HUES48 (cell line): ENCODE results near the gene DAB2IP.
"Not testable (repeated sequence)": the region's sequence is repeated elsewhere in the genome, so short reads cannot be mapped to it uniquely, and the experiment has no call there.

Experiments
- H3K27ac ChIP-seq: one replicate; pipeline ENCODE4 v1.7.0; 2013; ENCODE audit warnings: low read depth, low read length, inconsistent platforms
- H3K27me3 ChIP-seq: 2 replicates; pipeline ENCODE4 v1.6.1; 2013; ENCODE audit warnings: mild to moderate bottlenecking, low read length; ENCODE audit not compliant: control insufficient read depth, insufficient read depth
- H3K36me3 ChIP-seq: 2 replicates; pipeline ENCODE4 v1.6.1; 2013; ENCODE audit warnings: low read length; ENCODE audit not compliant: control insufficient read depth, insufficient read depth
- H3K4me1 ChIP-seq: 2 replicates; pipeline ENCODE4 v1.6.1; 2013; ENCODE audit warnings: mild to moderate bottlenecking, low read length; ENCODE audit not compliant: control insufficient read depth, insufficient read depth
- H3K4me3 ChIP-seq: 2 replicates; pipeline ENCODE4 v1.5.1; 2013; ENCODE audit warnings: mild to moderate bottlenecking, low read depth, low read length
- H3K9ac ChIP-seq: 2 replicates; pipeline ENCODE4 v1.6.1; 2013; ENCODE audit warnings: mild to moderate bottlenecking, low read depth, low read length, moderate library complexity
- H3K9me3 ChIP-seq: 2 replicates; pipeline ENCODE4 v1.6.1; 2013; ENCODE audit warnings: low read length; ENCODE audit not compliant: control insufficient read depth, insufficient read depth

Gene DAB2IP

GRCh38 chr9:121794334-121794733 is 142.9 kb downstream of the DAB2IP start:
- not testable (repeated sequence) for H3K4me3 ChIP-seq, H3K9me3 ChIP-seq, H3K36me3 ChIP-seq, H3K27ac ChIP-seq, H3K4me1 ChIP-seq, H3K27me3 ChIP-seq, H3K9ac ChIP-seq

GRCh38 chr9:121797081-121797480 is 145.6 kb downstream of the DAB2IP start:
- no peak overlapping the region for H3K4me3 ChIP-seq
- no peaks in the 10 kb centered on the region for H3K27me3 ChIP-seq
- no peaks in the 10 kb centered on the region for H3K9me3 ChIP-seq
- no peak overlapping the region for H3K9ac ChIP-seq
- no peaks in the 10 kb centered on the region for H3K36me3 ChIP-seq
- no peak overlapping the region for H3K27ac ChIP-seq
- no peaks in the 10 kb centered on the region for H3K4me1 ChIP-seq

- Histone ChIP-seq H3K9me3 (no peaks in the 10 kb centered on the region), H3K36me3 (no peaks in the 10 kb centered on the region), H3K4me3 (no peak overlapping the region), H3K4me1 (no peaks in the 10 kb centered on the region), H3K9ac (no peak overlapping the region), H3K27me3 (no peaks in the 10 kb centered on the region), H3K27ac (no peak overlapping the region)
These were observed 147.5 kb downstream of the DAB2IP start for GRCh38 chr9:121798941-121799340.

- no peak overlapping the region for H3K27ac ChIP-seq
- H3K9me3 ChIP-seq, result 0 out of 2 replicates have a peak, but pooled peaks cover 6% of the 10 kb centered on the region
- H3K9ac ChIP-seq, result no peak overlapping the region
- H3K4me3 ChIP-seq, result no peak overlapping the region
- H3K27me3 ChIP-seq, result no peaks in the 10 kb centered on the region
- no peaks in the 10 kb centered on the region for H3K4me1 ChIP-seq
- H3K36me3 ChIP-seq, result no peaks in the 10 kb centered on the region
These were observed 148.9 kb downstream of the DAB2IP start for GRCh38 chr9:121800376-121800775.

- Histone ChIP-seq H3K9me3 (0 out of 2 replicates have a peak, but pooled peaks cover 6% of the 10 kb centered on the region), H3K27me3 (no peaks in the 10 kb centered on the region), H3K27ac (no peak overlapping the region), H3K36me3 (no peaks in the 10 kb centered on the region), H3K4me1 (no peaks in the 10 kb centered on the region), H3K4me3 (no peak overlapping the region), H3K9ac (no peak overlapping the region)
These were observed 150.1 kb downstream of the DAB2IP start for GRCh38 chr9:121801579-121801978.

- H3K27ac ChIP-seq, result no peak overlapping the region
- H3K9ac ChIP-seq, result no peak overlapping the region
- H3K4me1 ChIP-seq, result no peaks in the 10 kb centered on the region
- no peaks in the 10 kb centered on the region for H3K27me3 ChIP-seq
- no peaks in the 10 kb centered on the region for H3K36me3 ChIP-seq
- H3K9me3 ChIP-seq, result 0 out of 2 replicates have a peak, but pooled peaks cover 6% of the 10 kb centered on the region
- no peak overlapping the region for H3K4me3 ChIP-seq
These were observed 151.3 kb downstream of the DAB2IP start for GRCh38 chr9:121802753-121803152.

- no peak overlapping the region for H3K9ac ChIP-seq
- H3K27me3 ChIP-seq, result no peaks in the 10 kb centered on the region
- no peak overlapping the region for H3K27ac ChIP-seq
- no peaks in the 10 kb centered on the region for H3K36me3 ChIP-seq
- 0 out of 2 replicates have a peak, but pooled peaks cover 6% of the 10 kb centered on the region for H3K9me3 ChIP-seq
- H3K4me3 ChIP-seq, result no peak overlapping the region
- H3K4me1 ChIP-seq, result peaks cover 5% of the 10 kb centered on the region; the same call in 1 of the 2 replicates
These were observed 155.8 kb downstream of the DAB2IP start for GRCh38 chr9:121807069-121807822.

- Histone ChIP-seq H3K27me3 (no peaks in the 10 kb centered on the region), H3K9me3 (0 out of 2 replicates have a peak, but pooled peaks cover 6% of the 10 kb centered on the region), H3K4me1 (peaks cover 7% of the 10 kb centered on the region; the same call in 1 of the 2 replicates), H3K36me3 (no peaks in the 10 kb centered on the region), H3K4me3 (no peak overlapping the region), H3K27ac (no peak overlapping the region), H3K9ac (no peak overlapping the region)
These were observed 156.4 kb downstream of the DAB2IP start for GRCh38 chr9:121807823-121808278.

- Histone ChIP-seq H3K27me3 (no peaks in the 10 kb centered on the region), H3K4me3 (no peak overlapping the region), H3K27ac (no peak overlapping the region), H3K9me3 (0 out of 2 replicates have a peak, but pooled peaks cover 6% of the 10 kb centered on the region), H3K4me1 (peaks cover 15% of the 10 kb centered on the region; the same call in 1 of the 2 replicates), H3K36me3 (no peaks in the 10 kb centered on the region), H3K9ac (no peak overlapping the region)
These were observed 157.3 kb downstream of the DAB2IP start for GRCh38 chr9:121808781-121809180.

- Histone ChIP-seq H3K36me3 (no peaks in the 10 kb centered on the region), H3K4me1 (peaks cover 16% of the 10 kb centered on the region; the same call in 1 of the 2 replicates), H3K9me3 (0 out of 2 replicates have a peak, but pooled peaks cover 4% of the 10 kb centered on the region), H3K4me3 (no peak overlapping the region), H3K27me3 (no peaks in the 10 kb centered on the region), H3K9ac (no peak overlapping the region), H3K27ac (no peak overlapping the region)
These were observed 158.1 kb downstream of the DAB2IP start for GRCh38 chr9:121809356-121810050.

- Histone ChIP-seq H3K36me3 (no peaks in the 10 kb centered on the region), H3K9me3 (no peaks in the 10 kb centered on the region), H3K9ac (no peak overlapping the region), H3K27me3 (no peaks in the 10 kb centered on the region), H3K4me3 (no peak overlapping the region), H3K27ac (no peak overlapping the region), H3K4me1 (peaks cover 16% of the 10 kb centered on the region; the same call in 1 of the 2 replicates)
These were observed 159.1 kb downstream of the DAB2IP start for GRCh38 chr9:121810489-121810888.
